Ectodermal cell (in vitro differentiated cells): ENCODE data around the gene OSBPL5.

ENCODE experiments used
- H3K27ac ChIP-seq: 2 replicates; pipeline ENCODE4 v1.7.0; 2013; ENCODE audit warnings: mild to moderate bottlenecking, low read depth, low read length; ENCODE audit not compliant: insufficient read depth, poor library complexity, severe bottlenecking
- H3K27me3 ChIP-seq: 2 replicates; pipeline ENCODE4 v1.7.0; 2013; ENCODE audit warnings: mild to moderate bottlenecking, low read length; ENCODE audit not compliant: insufficient read depth, control insufficient read depth, poor library complexity, severe bottlenecking
- H3K36me3 ChIP-seq: one replicate; pipeline ENCODE4 v1.7.0; 2013; ENCODE audit warnings: low read length; ENCODE audit not compliant: control insufficient read depth, insufficient read depth
- H3K4me1 ChIP-seq: one replicate; pipeline ENCODE4 v1.7.0; 2013; ENCODE audit warnings: low read length; ENCODE audit not compliant: control insufficient read depth, insufficient read depth
- H3K4me3 ChIP-seq: 2 replicates; pipeline ENCODE4 v1.7.0; 2013; ENCODE audit warnings: low read depth, low read length, control low read depth; ENCODE audit not compliant: insufficient read depth
- H3K9me3 ChIP-seq: 2 replicates; pipeline ENCODE4 v1.7.0; 2013; ENCODE audit warnings: mild to moderate bottlenecking, low read length, moderate library complexity; ENCODE audit not compliant: control insufficient read depth
- WGBS, 2 experiments: methylation state at CpG; one replicate each; pipeline ENCODE4 v1.1.7; 2013; ENCODE audit warnings: missing lambda C conversion rate in 2 of 2; 5-methylcytosine and 5-hydroxymethylcytosine counted together

The OSBPL5 gene

GRCh38 chr11:3126901-3127691 is 38.0 kb downstream of the OSBPL5 start:
- H3K36me3 ChIP-seq, result no peaks in the 10 kb centered on the region
- H3K4me3 ChIP-seq, result no peak overlapping the region
- WGBS, 2 experiments, result 88 to 89% methylated on average over 24 of the region's 24 CpGs
- no peaks in the 10 kb centered on the region for H3K4me1 ChIP-seq
- no peaks in the 10 kb centered on the region for H3K27me3 ChIP-seq
- H3K9me3 ChIP-seq, result no peaks in the 10 kb centered on the region
- no peak overlapping the region for H3K27ac ChIP-seq

DNA sequence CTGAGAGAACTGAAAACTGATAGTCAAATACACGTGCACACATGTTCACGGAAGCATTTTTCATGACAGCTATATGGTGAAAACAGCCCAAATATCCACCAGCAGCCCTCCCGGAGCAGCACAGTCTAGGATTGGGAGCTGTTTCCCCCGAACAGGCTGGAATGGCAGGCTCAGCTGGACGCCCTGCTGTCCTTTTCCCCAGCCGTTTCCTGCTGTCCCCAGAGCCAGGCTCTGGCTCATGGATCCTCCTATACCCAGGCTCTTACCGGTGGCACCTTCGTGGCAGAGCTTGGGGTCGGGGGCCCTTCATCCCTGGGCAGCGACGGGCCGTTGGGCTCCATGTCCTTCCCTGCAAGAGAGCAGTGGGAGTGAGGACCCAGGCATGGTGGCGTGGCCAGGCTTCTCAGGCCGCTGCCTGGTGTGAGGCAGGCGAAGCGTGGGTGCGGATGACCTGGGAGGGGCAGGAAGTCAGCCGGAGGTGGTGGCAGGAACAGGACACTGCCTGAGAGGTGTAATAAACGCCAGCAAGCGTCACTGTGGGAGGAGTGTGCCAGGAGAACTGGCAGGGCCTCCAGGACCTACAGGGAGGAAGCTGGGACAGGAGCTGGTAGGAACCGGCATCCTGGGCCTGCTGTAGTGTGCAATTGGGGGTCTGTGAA is 38.8 kb downstream of the OSBPL5 start:
- Histone ChIP-seq H3K4me3 (no peak overlapping the region), H3K27me3 (no peaks in the 10 kb centered on the region), H3K27ac (no peak overlapping the region), H3K4me1 (no peaks in the 10 kb centered on the region), H3K9me3 (no peaks in the 10 kb centered on the region), H3K36me3 (no peaks in the 10 kb centered on the region)
- 93% methylated on average over 21 of the region's 21 CpGs for WGBS, 2 experiments

DNA sequence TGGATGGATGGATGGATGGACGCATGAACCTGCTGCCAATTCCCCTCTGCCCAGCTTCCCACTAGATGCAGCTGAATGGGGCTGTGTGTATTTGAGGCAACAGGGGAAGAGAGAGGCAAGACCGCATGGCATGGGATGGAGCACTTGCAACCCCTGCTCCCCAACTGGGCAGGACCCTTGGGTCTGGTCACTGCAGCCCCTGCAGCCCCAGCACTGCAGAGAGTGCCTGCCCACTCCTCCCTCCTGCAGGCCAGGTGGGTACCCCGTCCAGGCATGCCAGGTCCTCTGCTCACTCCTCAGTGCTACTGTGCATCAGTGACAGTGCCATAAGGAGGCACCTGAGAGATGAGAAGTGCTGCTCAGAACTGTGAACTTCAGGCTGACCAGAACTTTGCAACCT is 40.3 kb downstream of the OSBPL5 start:
- no peaks in the 10 kb centered on the region for H3K9me3 ChIP-seq
- H3K27ac ChIP-seq, result no peak overlapping the region
- H3K4me3 ChIP-seq, result no peak overlapping the region
- H3K36me3 ChIP-seq, result no peaks in the 10 kb centered on the region
- WGBS, 2 experiments, result 79 to 82% methylated on average over 3 of the region's 3 CpGs
- no peaks in the 10 kb centered on the region for H3K27me3 ChIP-seq
- H3K4me1 ChIP-seq, result no peaks in the 10 kb centered on the region

- 94 to 95% methylated on average over 19 of the region's 19 CpGs for WGBS, 2 experiments
- Histone ChIP-seq H3K27ac (no peak overlapping the region), H3K9me3 (no peaks in the 10 kb centered on the region), H3K27me3 (no peaks in the 10 kb centered on the region), H3K4me1 (no peaks in the 10 kb centered on the region), H3K36me3 (no peaks in the 10 kb centered on the region), H3K4me3 (no peak overlapping the region)
Observed at GRCh38 chr11:3123761-3124733, 41.1 kb downstream of the OSBPL5 start.

- 95 to 97% methylated on average over 19 of the region's 19 CpGs for WGBS, 2 experiments
- Histone ChIP-seq H3K9me3 (no peaks in the 10 kb centered on the region), H3K27me3 (no peaks in the 10 kb centered on the region), H3K27ac (no peak overlapping the region), H3K36me3 (no peaks in the 10 kb centered on the region), H3K4me1 (no peaks in the 10 kb centered on the region), H3K4me3 (no peak overlapping the region)
Observed at GRCh38 chr11:3123305-3123704, 41.8 kb downstream of the OSBPL5 start.

- WGBS, 2 experiments, result 94% methylated on average over 13 of the region's 13 CpGs
Observed at GRCh38 chr11:3122775-3123201, 42.3 kb downstream of the OSBPL5 start.

DNA sequence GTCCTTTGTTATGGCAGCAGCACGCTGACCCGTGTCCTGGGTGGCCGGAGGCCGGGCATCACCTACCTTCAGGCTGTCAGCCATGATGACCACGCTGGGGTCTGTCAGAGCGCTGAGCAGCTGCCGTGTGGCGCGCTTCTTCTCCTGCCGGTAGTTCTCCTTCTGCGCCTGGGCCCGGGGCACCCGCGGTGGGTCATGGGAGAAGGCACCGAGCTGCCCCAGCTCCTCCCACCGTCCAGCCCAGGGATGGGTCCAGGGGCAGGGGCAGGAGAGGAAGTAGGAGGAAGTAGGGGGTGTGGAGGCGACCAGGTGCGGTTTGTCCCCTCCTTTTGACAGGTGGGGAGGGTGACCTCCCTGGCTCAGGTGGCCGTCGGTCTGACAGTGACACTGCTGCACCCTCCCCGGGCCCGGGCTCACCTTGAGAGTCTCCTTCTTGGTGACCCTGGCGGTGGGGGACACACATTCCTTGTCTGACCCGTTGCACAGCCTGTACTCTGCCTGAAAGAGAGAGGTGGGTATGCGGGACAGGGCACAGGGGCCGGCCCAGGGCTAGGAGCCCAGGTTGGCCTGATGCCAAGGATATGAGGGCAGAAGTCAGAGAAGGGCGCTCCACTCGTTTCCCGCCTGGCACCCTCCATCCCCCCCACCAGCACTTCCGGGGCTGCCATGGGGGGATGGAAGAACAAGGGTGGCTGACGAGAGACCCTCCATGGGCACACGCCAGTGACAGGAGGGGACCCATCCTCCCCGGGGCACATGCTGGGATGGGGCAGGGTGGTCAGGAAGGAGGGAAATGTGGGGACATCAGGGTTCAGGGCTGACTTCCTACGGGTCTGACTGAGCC is 43.0 kb downstream of the OSBPL5 start:
- H3K36me3 ChIP-seq, result no peaks in the 10 kb centered on the region
- H3K27me3 ChIP-seq, result no peaks in the 10 kb centered on the region
- H3K27ac ChIP-seq, result no peak overlapping the region
- H3K4me3 ChIP-seq, result no peak overlapping the region
- WGBS, 2 experiments, result 95% methylated on average over 34 of the region's 34 CpGs
- H3K4me1 ChIP-seq, result no peaks in the 10 kb centered on the region
- no peaks in the 10 kb centered on the region for H3K9me3 ChIP-seq

More at GRCh38 chr11:3122775-3123201, 42.3 kb downstream of the OSBPL5 start:
- no peaks in the 10 kb centered on the region for H3K9me3 ChIP-seq
- no peaks in the 10 kb centered on the region for H3K4me1 ChIP-seq
- H3K36me3 ChIP-seq, result no peaks in the 10 kb centered on the region
- no peak overlapping the region for H3K27ac ChIP-seq
- no peak overlapping the region for H3K4me3 ChIP-seq
- H3K27me3 ChIP-seq, result no peaks in the 10 kb centered on the region

- Histone ChIP-seq H3K36me3 (no peaks in the 10 kb centered on the region), H3K9me3 (no peaks in the 10 kb centered on the region), H3K4me3 (no peak overlapping the region), H3K27ac (no peak overlapping the region), H3K4me1 (no peaks in the 10 kb centered on the region), H3K27me3 (no peaks in the 10 kb centered on the region)
- WGBS, 2 experiments, result 94 to 97% methylated on average over 10 of the region's 10 CpGs
Observed at GRCh38 chr11:3121416-3121815, 43.7 kb downstream of the OSBPL5 start.

GRCh38 chr11:3120071-3120792 is 44.9 kb downstream of the OSBPL5 start:
- Histone ChIP-seq H3K27ac (no peak overlapping the region), H3K9me3 (peaks cover 2% of the 10 kb centered on the region), H3K4me1 (no peaks in the 10 kb centered on the region), H3K27me3 (no peaks in the 10 kb centered on the region), H3K36me3 (no peaks in the 10 kb centered on the region), H3K4me3 (no peak overlapping the region)
- 95% methylated on average over 26 of the region's 26 CpGs for WGBS, 2 experiments
